Smooth muscle cell (in vitro differentiated cells): ENCODE measurements around the gene MNX1. TPM values are rescaled to one million over a fixed set of nuclear protein-coding genes. Genes with fewer than 3 reads are reported as not detected.

Experiments used
- DNase-seq: peaks from one replicate; lab custom pipeline; 2025; ENCODE audit not compliant: unreplicated experiment; lab: John Stamatoyannopoulos, UW
- H2AFZ ChIP-seq: fragments of 200-600 bp; sonication (generic); 2 replicates; pipeline ENCODE4 v1.6.0; 2016; ENCODE audit warnings: antibody characterized with exemption, low read depth, mild to moderate bottlenecking
- H3F3A ChIP-seq: fragments of 200-600 bp; sonication (generic); 2 replicates; pipeline ENCODE4 v1.6.0; 2017; ENCODE audit warnings: antibody characterized with exemption, low read depth
- H3K27ac ChIP-seq: fragments of 200-600 bp; sonication (generic); 2 replicates; pipeline ENCODE4 v1.5.1; 2016; ENCODE audit warnings: low read depth, mild to moderate bottlenecking
- H3K27me3 ChIP-seq: fragments of 200-600 bp; sonication (generic); 2 replicates; pipeline ENCODE4 v1.6.1; 2016; ENCODE audit warnings: low read depth, mild to moderate bottlenecking
- H3K36me3 ChIP-seq: fragments of 200-600 bp; sonication (generic); 2 replicates; pipeline ENCODE4 v1.5.1; 2016; ENCODE audit warnings: low read depth
- H3K4me1 ChIP-seq: fragments of 200-600 bp; sonication (generic); 2 replicates; pipeline ENCODE4 v1.5.1; 2016; ENCODE audit warnings: low read depth
- H3K4me2 ChIP-seq: fragments of 200-600 bp; sonication (generic); 2 replicates; pipeline ENCODE4 v1.6.0; 2016; ENCODE audit warnings: mild to moderate bottlenecking
- H3K4me3 ChIP-seq: fragments of 200-600 bp; sonication (generic); 2 replicates; pipeline ENCODE4 v1.5.1; 2016; ENCODE audit warnings: mild to moderate bottlenecking
- H3K79me2 ChIP-seq: fragments of 200-600 bp; sonication (generic); 2 replicates; pipeline ENCODE4 v1.6.0; 2016; ENCODE audit warnings: low read depth, mild to moderate bottlenecking
- H3K9ac ChIP-seq: fragments of 200-600 bp; sonication (generic); 2 replicates; pipeline ENCODE4 v1.6.0; 2016; ENCODE audit warnings: low read depth
- H3K9me3 ChIP-seq: fragments of 200-600 bp; sonication (generic); replicated peaks from 2 replicates; pipeline ENCODE4 v1.5.1; 2016; ENCODE audit warnings: low read depth
- H4K20me1 ChIP-seq: fragments of 200-600 bp; sonication (generic); 2 replicates; pipeline ENCODE4 v1.6.0; 2016; ENCODE audit warnings: low read depth
- CTCF ChIP-seq: fragments of 200-600 bp; sonication (generic); IDR thresholded peaks from 2 replicates; pipeline ENCODE4 v1.5.1; 2017; ENCODE audit warnings: borderline replicate concordance, mild to moderate bottlenecking, antibody characterized with exemption; ENCODE audit not compliant: insufficient read depth, poor library complexity, severe bottlenecking
- WGBS: methylation state at CpG from one replicate; pipeline ENCODE4 v1.1.7; 2016; ENCODE audit warnings: low lambda C conversion rate; 5-methylcytosine and 5-hydroxymethylcytosine counted together
- polyA plus RNA-seq: library from polyadenylated mRNA; unstranded; fragments of >200 nt; fragmentation: Nextera tagmentation; extraction: Ambion mirVana; gene quantifications from 2 replicates; pipeline ENCODE4 v1.2.1, GENCODE V29; 2016
- total RNA-seq: library from RNA; depleted of rRNA; stranded (reverse); fragments of >200 nt; gene quantifications from 2 replicates; pipeline ENCODE4 v1.2.3, GENCODE V29; 2014

The MNX1 gene
- total and polyA plus RNA-seq, 2 experiments from 2014 or later: not detected

DNA sequence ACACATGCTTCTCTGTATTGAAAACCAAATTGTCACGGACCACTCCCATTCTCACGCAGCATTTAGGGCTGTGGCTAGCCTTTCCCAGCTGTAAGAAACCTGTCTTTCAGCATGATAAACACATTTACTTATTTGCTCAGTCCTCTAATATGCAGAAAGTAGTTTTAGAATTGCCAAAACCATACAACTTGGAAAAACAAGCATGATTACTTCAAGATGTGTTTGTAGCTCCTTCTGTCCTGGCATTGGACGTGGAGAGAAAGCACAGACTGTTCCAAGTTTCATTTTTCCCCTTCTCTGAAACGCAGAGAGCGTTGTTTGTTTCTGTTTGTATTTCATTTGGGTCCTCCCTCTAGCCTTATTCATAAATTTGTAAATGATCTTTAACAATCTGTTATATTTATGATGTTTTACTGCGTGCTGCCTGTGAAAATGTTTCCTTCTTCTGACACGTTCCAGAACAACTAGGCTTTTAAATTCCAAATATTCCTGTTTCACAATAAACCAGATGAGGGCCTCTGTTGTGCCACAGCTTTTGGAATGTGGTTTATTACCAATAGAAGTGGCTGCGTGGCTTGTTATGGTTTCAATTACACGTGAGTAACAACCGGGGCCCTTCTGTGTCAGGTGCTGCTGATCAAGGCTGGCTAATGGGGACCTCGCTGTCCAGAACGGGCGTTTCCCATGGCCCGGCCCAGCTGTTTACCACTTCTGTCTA lies 26.1 kb downstream of the MNX1 start:
- no peak for TF ChIP-seq CTCF
- no peak overlapping the region for H3K9ac ChIP-seq
- H3K4me1 ChIP-seq: no peaks in the 10 kb centered on the region
- no peaks in the 10 kb centered on the region for H4K20me1 ChIP-seq
- H2AFZ ChIP-seq: no peak overlapping the region
- no peaks in the 10 kb centered on the region for H3F3A ChIP-seq
- peak overlapping the region; percentile 26 for H3K4me2 ChIP-seq
- no peaks in the 10 kb centered on the region for H3K36me3 ChIP-seq
- 70% methylated on average over 14 of the region's 14 CpGs for WGBS
- no peak for DNase-seq
- no peaks in the 10 kb centered on the region for H3K27me3 ChIP-seq
- peak overlapping the region; percentile 21 for H3K4me3 ChIP-seq
- no peaks in the 10 kb centered on the region for H3K9me3 ChIP-seq
- no peak overlapping the region for H3K27ac ChIP-seq
- no peaks in the 10 kb centered on the region for H3K79me2 ChIP-seq

DNA sequence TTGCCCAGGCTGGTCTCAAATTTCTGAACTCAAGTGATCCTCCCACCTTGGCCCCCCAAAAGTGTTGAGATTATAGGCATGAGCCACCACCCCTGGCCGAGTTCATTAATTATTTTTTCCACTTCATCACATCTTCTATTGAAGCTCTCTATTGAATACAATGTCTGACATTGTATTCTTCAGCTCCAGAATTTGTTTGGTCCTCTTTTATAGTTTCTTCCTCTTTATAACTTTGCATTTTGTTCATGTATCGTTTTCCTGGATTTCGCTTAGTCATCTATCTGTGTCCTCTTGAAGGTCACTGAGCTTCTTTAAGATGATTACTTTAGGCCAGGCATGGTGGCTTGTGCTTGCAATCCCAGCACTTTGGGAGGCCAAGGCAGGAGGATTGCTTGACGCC lies 30.8 kb downstream of the MNX1 start:
- Histone ChIP-seq H3K27ac (no peak overlapping the region), H4K20me1 (no peaks in the 10 kb centered on the region), H3F3A (no peaks in the 10 kb centered on the region), H3K27me3 (no peaks in the 10 kb centered on the region), H3K36me3 (no peaks in the 10 kb centered on the region), H3K4me1 (no peaks in the 10 kb centered on the region), H3K79me2 (no peaks in the 10 kb centered on the region), H2AFZ (no peak overlapping the region), H3K4me2 (no peak overlapping the region), H3K9ac (no peak overlapping the region), H3K4me3 (no peak overlapping the region), H3K9me3 (no peaks in the 10 kb centered on the region)
- 94% methylated on average over 4 of the region's 4 CpGs for WGBS
- TF ChIP-seq CTCF: no peak
- no peak for DNase-seq

DNA sequence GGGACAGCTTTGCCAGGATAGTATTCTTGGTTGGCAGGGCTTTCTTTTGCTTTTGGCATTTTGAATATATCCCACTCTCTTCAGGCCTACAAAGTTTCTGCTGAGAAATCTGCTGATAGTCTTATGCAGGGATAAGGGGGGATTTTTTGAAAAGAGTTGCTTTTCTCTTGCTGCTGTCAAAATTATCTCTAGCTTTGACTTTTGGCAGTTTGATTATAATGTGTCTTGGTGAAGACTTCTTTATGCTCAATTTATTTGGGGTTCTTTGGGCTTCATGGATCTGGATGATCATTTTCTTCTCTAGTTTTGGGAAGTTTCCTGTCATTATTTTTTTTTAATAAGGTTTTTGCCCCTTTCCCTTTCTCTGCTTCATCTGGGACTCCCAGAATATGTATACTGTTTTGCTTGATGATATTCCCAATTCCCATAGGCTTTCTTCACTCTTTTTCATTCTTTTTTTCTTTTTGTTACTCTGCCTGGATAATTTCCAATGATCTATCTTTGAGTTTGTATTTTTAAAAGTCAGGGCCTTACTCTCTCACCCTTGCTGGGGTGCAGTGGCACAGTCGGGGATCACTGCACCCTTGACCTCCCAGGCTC lies 31.4 kb downstream of the MNX1 start:
- H3K27me3 ChIP-seq: no peaks in the 10 kb centered on the region
- H3K9me3 ChIP-seq: no peaks in the 10 kb centered on the region
- DNase-seq: no peak
- H3K4me1 ChIP-seq: no peaks in the 10 kb centered on the region
- no peak overlapping the region for H3K9ac ChIP-seq
- H2AFZ ChIP-seq: no peak overlapping the region
- no peak overlapping the region for H3K4me2 ChIP-seq
- H3K36me3 ChIP-seq: no peaks in the 10 kb centered on the region
- H3F3A ChIP-seq: no peaks in the 10 kb centered on the region
- no peak for TF ChIP-seq CTCF
- no peak overlapping the region for H3K4me3 ChIP-seq
- no peaks in the 10 kb centered on the region for H4K20me1 ChIP-seq
- WGBS: 90% methylated on average over 1 of the region's 1 CpG
- H3K27ac ChIP-seq: no peak overlapping the region
- no peaks in the 10 kb centered on the region for H3K79me2 ChIP-seq

GRCh38 chr7:156975620-156976019 lies 34.8 kb downstream of the MNX1 start:
- no peaks in the 10 kb centered on the region for H3K4me1 ChIP-seq
- H3K4me3 ChIP-seq: no peak overlapping the region
- TF ChIP-seq CTCF: no peak
- 98% methylated on average over 5 of the region's 5 CpGs for WGBS
- H3K9me3 ChIP-seq: no peaks in the 10 kb centered on the region
- H3K36me3 ChIP-seq: no peaks in the 10 kb centered on the region
- no peak overlapping the region for H3K4me2 ChIP-seq
- H3K27ac ChIP-seq: no peak overlapping the region
- H3K9ac ChIP-seq: no peak overlapping the region
- no peaks in the 10 kb centered on the region for H3K27me3 ChIP-seq
- H3F3A ChIP-seq: no peaks in the 10 kb centered on the region
- DNase-seq: no peak
- no peaks in the 10 kb centered on the region for H4K20me1 ChIP-seq
- H2AFZ ChIP-seq: no peak overlapping the region
- no peaks in the 10 kb centered on the region for H3K79me2 ChIP-seq
